ENCODE results near the gene ERVH48-1.

GRCh38 chr21:42883921-42884320 lies 41.5 kb downstream of the ERVH48-1 start:
- no peak for TF ChIP-seq CTCF (conservative IDR thresholded peaks at IDR 0.05; ENCODE audit: low read depth, low read length)
- no peak for TF ChIP-seq EZH2 (IDR thresholded peaks at IDR 0.05; ENCODE audit: low read length, unreplicated experiment)
